Mesendoderm (in vitro differentiated cells): ENCODE data around the gene SLC25A19. TPM values are rescaled to one million over a fixed set of nuclear protein-coding genes. Genes with fewer than 3 reads are reported as not detected.
A peak's percentile ranks its signal among the peaks of the same experiment; 100 is the strongest.

ENCODE experiments used
- DNase-seq: peaks from one replicate; pipeline ENCODE4 v3.0.0; 2013
- H2AK5ac ChIP-seq: 2 replicates; pipeline ENCODE4 v1.6.1; 2013; ENCODE audit warnings: low read length, inconsistent platforms
- H2BK120ac ChIP-seq: 2 replicates; pipeline ENCODE4 v1.6.1; 2013; ENCODE audit warnings: low read depth, mild to moderate bottlenecking, low read length, moderate library complexity, mixed read lengths
- H2BK15ac ChIP-seq: replicated peaks from 2 replicates; pipeline ENCODE4 v1.6.1; 2013; ENCODE audit warnings: low read depth, mild to moderate bottlenecking, moderate library complexity
- H2BK5ac ChIP-seq: 2 replicates; pipeline ENCODE4 v1.6.1; 2013; ENCODE audit warnings: low read length, inconsistent platforms
- H3K18ac ChIP-seq: 2 replicates; pipeline ENCODE4 v1.6.1; 2013; ENCODE audit warnings: mild to moderate bottlenecking, low read length, mixed read lengths
- H3K23ac ChIP-seq: one replicate; pipeline ENCODE4 v1.6.1; 2013; ENCODE audit warnings: low read length
- H3K27ac ChIP-seq: 2 replicates; pipeline ENCODE4 v1.5.1; 2013; ENCODE audit warnings: low read depth, mild to moderate bottlenecking, inconsistent platforms, low read length, moderate library complexity
- H3K27me3 ChIP-seq: 2 replicates; pipeline ENCODE4 v1.6.1; 2013; ENCODE audit warnings: low read length, control low read depth, mild to moderate bottlenecking, inconsistent platforms; ENCODE audit not compliant: insufficient read depth, poor library complexity
- H3K36me3 ChIP-seq: 2 replicates; pipeline ENCODE4 v1.6.1; 2013; ENCODE audit warnings: low read length, inconsistent platforms; ENCODE audit not compliant: control insufficient read depth, insufficient read depth
- H3K4ac ChIP-seq: one replicate; pipeline ENCODE4 v1.6.1; 2013; ENCODE audit warnings: low read depth, mild to moderate bottlenecking, low read length, moderate library complexity
- H3K4me1 ChIP-seq: 2 replicates; pipeline ENCODE4 v1.6.1; 2013; ENCODE audit warnings: low read depth, low read length, inconsistent platforms; ENCODE audit not compliant: control insufficient read depth
- H3K4me2 ChIP-seq: 2 replicates; pipeline ENCODE4 v1.6.1; 2013; ENCODE audit warnings: low read length
- H3K4me3 ChIP-seq: 2 replicates; pipeline ENCODE4 v1.5.1; 2013; ENCODE audit warnings: mild to moderate bottlenecking, low read length
- H3K56ac ChIP-seq: one replicate; pipeline ENCODE4 v1.6.1; 2013; ENCODE audit warnings: low read length
- H3K79me1 ChIP-seq: 2 replicates; pipeline ENCODE4 v1.6.1; 2013; ENCODE audit warnings: low read length, inconsistent platforms
- H3K79me2 ChIP-seq: 2 replicates; pipeline ENCODE4 v1.6.1; 2013; ENCODE audit warnings: mild to moderate bottlenecking, low read length; ENCODE audit not compliant: control insufficient read depth, insufficient read depth
- H3K9ac ChIP-seq: 2 replicates; pipeline ENCODE4 v1.6.1; 2013; ENCODE audit warnings: low read length, inconsistent platforms
- H4K5ac ChIP-seq: one replicate; pipeline ENCODE4 v1.6.1; 2013; ENCODE audit warnings: low read length
- H4K8ac ChIP-seq: one replicate; pipeline ENCODE4 v1.6.1; 2013; ENCODE audit warnings: low read depth, mild to moderate bottlenecking, control low read depth, low read length, moderate library complexity
- WGBS: extraction: QIAGEN DNeasy Blood & Tissue Kit; methylation state at CpG from one replicate; pipeline ENCODE4 v1.1.7; 2013; ENCODE audit warnings: low lambda C conversion rate, missing lambda C conversion rate; ENCODE audit not compliant: insufficient coverage; ENCODE audit errors: extremely low coverage; 5-methylcytosine and 5-hydroxymethylcytosine counted together
- polyA plus RNA-seq, 2 experiments: library from polyadenylated mRNA; stranded (reverse); fragments of 200-250 nt; gene quantifications; one replicate each; pipeline ENCODE4 v1.2.3, GENCODE V29; 2013

Gene SLC25A19
- 25.8 TPM for polyA plus RNA-seq (2013, experiment 1 of 2)
- polyA plus RNA-seq (2013, experiment 2 of 2), result 28.6 TPM

- Histone ChIP-seq H3K9ac (peak within 1 kb of the TSS; percentile 70), H3K36me3 (no peaks in the 10 kb centered on the region), H3K4me1 (no peaks in the 10 kb centered on the region), H3K27ac (no peak within 1 kb of the TSS), H2BK120ac (peak within 1 kb of the TSS; percentile 32), H4K8ac (no peak within 1 kb of the TSS), H2BK15ac (no peak within 1 kb of the TSS), H3K4ac (no peak within 1 kb of the TSS), H3K4me3 (peak within 1 kb of the TSS; percentile 50), H2BK5ac (no peak within 1 kb of the TSS), H3K18ac (peak within 1 kb of the TSS; percentile 14), H3K27me3 (no peaks in the 10 kb centered on the region), H3K79me1 (no peaks in the 10 kb centered on the region), H3K56ac (peak within 1 kb of the TSS; percentile 86), H2AK5ac (no peak within 1 kb of the TSS), H3K4me2 (peak within 1 kb of the TSS; percentile 90), H3K79me2 (no peaks in the 10 kb centered on the region), H3K23ac (no peak within 1 kb of the TSS), H4K5ac (no peak within 1 kb of the TSS)
- WGBS, result no CpG with 5 or more reads among the region's 65 CpGs
- DNase-seq, result peak; percentile 100
Observed at GRCh38 chr17:75289115-75289831, at the start of gene SLC25A19. TSS of gene SLC25A19 (minus strand) at chr17:75289433. CDS start at chr17:75286764, 2,669 bp downstream.

- Histone ChIP-seq H3K79me1 (peaks cover 18% of the 10 kb centered on the region), H3K18ac (no peak overlapping the region), H3K27me3 (no peaks in the 10 kb centered on the region), H4K8ac (no peak overlapping the region), H2BK5ac (no peak overlapping the region), H3K9ac (no peak overlapping the region), H2AK5ac (no peak overlapping the region), H4K5ac (no peak overlapping the region), H3K4me1 (peaks cover 14% of the 10 kb centered on the region), H3K27ac (no peak overlapping the region), H2BK15ac (no peak overlapping the region), H3K36me3 (no peaks in the 10 kb centered on the region), H3K4me2 (no peak overlapping the region), H3K23ac (no peak overlapping the region), H3K79me2 (peaks cover 24% of the 10 kb centered on the region), H3K4ac (no peak overlapping the region), H3K56ac (no peak overlapping the region), H2BK120ac (no peak overlapping the region), H3K4me3 (no peak overlapping the region)
- no CpG with 5 or more reads among the region's 6 CpGs for WGBS
- no peak for DNase-seq
Observed at GRCh38 chr17:75338335-75338734, 49.1 kb upstream of the SLC25A19 start.

GRCh38 chr17:75335315-75335714 lies 46.1 kb upstream of the SLC25A19 start:
- Histone ChIP-seq H3K4ac (no peak overlapping the region), H3K27ac (peak overlapping the region; percentile 9), H2BK15ac (no peak overlapping the region), H3K56ac (no peak overlapping the region), H2BK5ac (no peak overlapping the region), H3K79me1 (peaks cover 15% of the 10 kb centered on the region), H3K4me3 (no peak overlapping the region), H3K4me2 (no peak overlapping the region), H3K9ac (no peak overlapping the region), H4K5ac (no peak overlapping the region), H3K4me1 (peaks cover 6% of the 10 kb centered on the region), H2AK5ac (no peak overlapping the region), H3K79me2 (peaks cover 20% of the 10 kb centered on the region), H3K23ac (no peak overlapping the region), H3K36me3 (peaks cover 2% of the 10 kb centered on the region), H4K8ac (no peak overlapping the region), H3K18ac (no peak overlapping the region), H2BK120ac (no peak overlapping the region), H3K27me3 (no peaks in the 10 kb centered on the region)
- WGBS, result no CpG with 5 or more reads among the region's 3 CpGs
- peak; percentile 85 for DNase-seq

GRCh38 chr17:75334723-75335122 lies 45.5 kb upstream of the SLC25A19 start:
- peaks cover 6% of the 10 kb centered on the region for H3K4me1 ChIP-seq
- no peak overlapping the region for H2BK5ac ChIP-seq
- no peak overlapping the region for H2BK15ac ChIP-seq

GRCh38 chr17:75331671-75332070 lies 42.4 kb upstream of the SLC25A19 start:
- Histone ChIP-seq H3K79me1 (peaks cover 12% of the 10 kb centered on the region), H3K4me3 (no peak overlapping the region), H3K79me2 (peaks cover 12% of the 10 kb centered on the region), H3K27me3 (no peaks in the 10 kb centered on the region), H3K27ac (no peak overlapping the region), H2BK120ac (no peak overlapping the region), H3K36me3 (peaks cover 2% of the 10 kb centered on the region), H2BK15ac (no peak overlapping the region), H4K5ac (no peak overlapping the region), H2BK5ac (no peak overlapping the region), H2AK5ac (no peak overlapping the region), H3K9ac (no peak overlapping the region), H3K56ac (no peak overlapping the region), H3K18ac (no peak overlapping the region), H3K4me1 (peaks cover 5% of the 10 kb centered on the region), H4K8ac (no peak overlapping the region), H3K4me2 (no peak overlapping the region), H3K23ac (no peak overlapping the region), H3K4ac (no peak overlapping the region)
- WGBS, result no CpG with 5 or more reads among the region's 6 CpGs
- no peak for DNase-seq

More at GRCh38 chr17:75334723-75335122, 45.5 kb upstream of the SLC25A19 start:
- no peak overlapping the region for H3K23ac ChIP-seq
- H2BK120ac ChIP-seq, result no peak overlapping the region
- no peak overlapping the region for H2AK5ac ChIP-seq
- no peak overlapping the region for H3K56ac ChIP-seq
- H3K79me2 ChIP-seq, result peaks cover 20% of the 10 kb centered on the region
- peak overlapping the region; percentile 45 for H3K4ac ChIP-seq
- H4K8ac ChIP-seq, result no peak overlapping the region
- peaks cover 15% of the 10 kb centered on the region for H3K79me1 ChIP-seq
- H3K4me2 ChIP-seq, result no peak overlapping the region
- DNase-seq, result no peak
- H3K36me3 ChIP-seq, result peaks cover 2% of the 10 kb centered on the region
- H3K18ac ChIP-seq, result no peak overlapping the region
- H3K27me3 ChIP-seq, result no peaks in the 10 kb centered on the region
- H4K5ac ChIP-seq, result no peak overlapping the region
- H3K4me3 ChIP-seq, result no peak overlapping the region
- WGBS, result no CpG with 5 or more reads among the region's 3 CpGs
- peak overlapping the region; percentile 9 for H3K27ac ChIP-seq
- no peak overlapping the region for H3K9ac ChIP-seq
